Kasumi-1 (cell line): ENCODE results near the gene TOLLIP.
"Not testable (repeated sequence)": the region's sequence is repeated elsewhere in the genome, so short reads cannot be mapped to it uniquely, and the experiment has no call there.

Experiments
- DNase-seq, 2 experiments: peaks; one replicate each; lab custom pipeline; 2025; lab: John Stamatoyannopoulos, UW

Gene TOLLIP

GRCh38 chr11:1281974-1282365 lies 27.5 kb downstream of the TOLLIP start:
- DNase-seq: no peak

- DNase-seq: no peak
Observed at GRCh38 chr11:1281326-1281973, 28.0 kb downstream of the TOLLIP start.

- DNase-seq: no peak
Observed at GRCh38 chr11:1280116-1281035, 29.1 kb downstream of the TOLLIP start.

- DNase-seq: no peak
Observed at GRCh38 chr11:1279674-1280055, 29.8 kb downstream of the TOLLIP start.

GRCh38 chr11:1278766-1279673 lies 30.4 kb downstream of the TOLLIP start:
- no peak for DNase-seq

GRCh38 chr11:1277936-1278512 lies 31.4 kb downstream of the TOLLIP start:
- no peak for DNase-seq

GRCh38 chr11:1276866-1277615 lies 32.4 kb downstream of the TOLLIP start:
- DNase-seq: no peak

GRCh38 chr11:1276041-1276790 lies 33.2 kb downstream of the TOLLIP start:
- DNase-seq: no peak

- no peak for DNase-seq
Observed at GRCh38 chr11:1275021-1275420, 34.4 kb downstream of the TOLLIP start.

GRCh38 chr11:1274501-1274900 lies 34.9 kb downstream of the TOLLIP start:
- DNase-seq: no peak

GRCh38 chr11:1272531-1272930 lies 36.9 kb downstream of the TOLLIP start:
- no peak for DNase-seq

- no peak for DNase-seq
Observed at GRCh38 chr11:1271927-1272326, 37.5 kb downstream of the TOLLIP start.

GRCh38 chr11:1271406-1271805 lies 38.0 kb downstream of the TOLLIP start:
- DNase-seq: no peak

GRCh38 chr11:1271002-1271401 lies 38.4 kb downstream of the TOLLIP start:
- no peak for DNase-seq

GRCh38 chr11:1270476-1270875 lies 39.0 kb downstream of the TOLLIP start:
- no peak for DNase-seq

- DNase-seq: no peak
Observed at GRCh38 chr11:1269957-1270356, 39.5 kb downstream of the TOLLIP start.

- no peak for DNase-seq
Observed at GRCh38 chr11:1267441-1268100, 41.9 kb downstream of the TOLLIP start.

- DNase-seq: not testable (repeated sequence)
Observed at GRCh38 chr11:1266976-1267375, 42.5 kb downstream of the TOLLIP start.

GRCh38 chr11:1265480-1265879 lies 44.0 kb downstream of the TOLLIP start:
- DNase-seq: not testable (repeated sequence)

GRCh38 chr11:1264444-1264843 lies 45.0 kb downstream of the TOLLIP start:
- DNase-seq: peak; percentile 86 to 87
